T-helper 9 cell (primary cell): ENCODE results near the gene SLC39A11.

Experiments
- DNase-seq: peaks from one replicate; pipeline ENCODE4 v3.0.0-alpha.2; 2020

The SLC39A11 gene

GRCh38 chr17:72606656-72607055, 485.8 kb downstream of the SLC39A11 start:
- no peak for DNase-seq

DNA sequence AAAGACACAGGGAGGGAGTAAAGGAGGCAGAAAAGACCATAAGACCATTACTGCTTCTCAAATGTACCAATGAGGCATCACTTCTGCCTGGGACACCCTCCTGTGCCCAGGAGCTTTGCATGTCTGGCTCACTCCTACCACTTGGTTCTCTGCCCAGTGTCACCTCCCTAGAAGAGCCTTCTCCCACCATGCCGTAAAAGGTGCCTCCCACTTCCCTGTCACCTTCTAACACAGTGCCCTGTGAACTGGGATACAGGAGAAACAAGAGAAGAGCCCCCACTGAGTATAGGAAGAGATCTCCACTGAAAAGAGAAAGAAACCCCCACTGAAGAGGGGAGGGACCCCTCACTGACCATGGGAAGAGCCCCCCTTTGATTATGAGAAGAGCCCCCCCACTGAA, 486.9 kb downstream of the SLC39A11 start:
- DNase-seq: no peak

DNA sequence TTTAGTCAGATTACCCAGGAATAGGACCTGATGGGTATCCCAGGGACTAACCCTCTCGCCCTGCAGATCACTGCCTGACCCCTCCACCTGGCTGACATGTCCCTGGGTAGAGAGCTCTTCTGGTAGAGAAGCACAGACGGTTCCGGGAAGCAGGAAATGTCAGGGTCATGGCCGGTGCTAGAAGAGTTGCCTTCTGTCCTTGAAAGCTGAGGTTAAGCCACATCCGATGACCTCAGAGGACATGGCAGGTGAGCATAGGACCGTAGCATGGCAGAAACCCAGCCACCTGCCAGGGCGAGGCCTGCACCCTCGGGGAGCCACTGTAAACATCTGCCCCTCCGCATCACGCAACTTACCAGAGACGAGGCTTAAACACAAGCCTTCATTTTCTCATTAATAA, 488.0 kb downstream of the SLC39A11 start:
- no peak for DNase-seq

DNA sequence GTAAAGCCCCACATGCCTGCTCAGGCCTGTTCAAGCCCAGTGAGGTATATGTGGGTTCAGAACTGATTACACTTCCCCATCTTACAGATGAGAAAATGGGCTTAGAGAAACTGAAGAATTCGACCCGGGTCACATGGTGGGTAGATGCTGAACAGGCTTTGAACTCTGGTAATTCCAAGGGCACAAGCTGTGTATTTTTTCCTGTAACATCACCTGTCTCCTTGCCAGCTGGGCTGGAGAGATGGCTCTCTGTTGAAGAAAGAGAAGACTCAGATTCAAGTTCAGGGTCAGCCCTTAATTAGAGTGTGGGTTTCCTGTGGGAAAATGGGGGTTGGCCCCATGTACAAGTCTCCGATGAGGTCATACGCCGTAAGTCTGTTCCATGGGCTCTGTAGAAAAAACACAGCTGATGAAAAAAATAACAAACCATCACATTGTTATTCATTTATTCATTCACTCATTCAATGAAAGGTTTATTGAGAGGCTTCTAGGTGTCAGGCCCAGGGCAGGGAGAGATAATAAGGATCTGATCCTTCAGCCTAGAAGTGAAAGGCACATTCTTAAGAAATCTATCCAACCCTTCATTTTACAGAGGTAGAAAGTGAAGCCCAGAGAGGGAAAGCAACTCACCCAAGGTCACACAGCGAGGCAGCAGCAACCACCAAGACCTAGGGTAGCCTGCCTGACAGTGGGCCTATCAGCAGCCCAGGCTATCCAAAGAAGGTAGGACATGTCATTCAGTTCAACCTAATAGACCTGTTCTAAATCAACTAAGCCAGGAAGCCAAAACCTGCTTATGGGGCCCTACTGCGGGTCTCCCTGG, 488.9 kb downstream of the SLC39A11 start:
- DNase-seq: no peak

- no peak for DNase-seq
These were observed 489.7 kb downstream of the SLC39A11 start for GRCh38 chr17:72602517-72603419.

GRCh38 chr17:72600934-72601333, 491.6 kb downstream of the SLC39A11 start:
- DNase-seq: no peak

DNA sequence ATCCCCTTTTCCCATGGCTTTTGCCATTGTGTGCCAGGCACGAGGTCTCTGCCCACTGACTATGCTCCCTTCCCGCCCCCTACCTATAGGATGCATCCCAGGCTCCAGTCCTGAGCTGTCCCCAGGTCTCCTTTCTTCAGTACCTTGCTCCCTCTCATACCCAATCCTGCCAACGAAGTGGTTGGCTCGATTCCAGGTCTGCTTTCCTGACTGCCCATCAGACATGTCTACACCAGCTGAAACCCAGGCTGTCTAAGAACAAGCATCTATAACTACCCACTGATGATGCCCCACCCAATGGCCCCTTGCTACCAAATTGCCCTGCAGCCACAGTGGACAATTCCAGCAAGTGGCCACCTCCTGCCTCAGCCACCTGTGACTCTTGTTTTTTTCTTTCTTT, 492.6 kb downstream of the SLC39A11 start:
- no peak for DNase-seq

GRCh38 chr17:72598695-72599094, 493.8 kb downstream of the SLC39A11 start:
- DNase-seq: no peak

DNA sequence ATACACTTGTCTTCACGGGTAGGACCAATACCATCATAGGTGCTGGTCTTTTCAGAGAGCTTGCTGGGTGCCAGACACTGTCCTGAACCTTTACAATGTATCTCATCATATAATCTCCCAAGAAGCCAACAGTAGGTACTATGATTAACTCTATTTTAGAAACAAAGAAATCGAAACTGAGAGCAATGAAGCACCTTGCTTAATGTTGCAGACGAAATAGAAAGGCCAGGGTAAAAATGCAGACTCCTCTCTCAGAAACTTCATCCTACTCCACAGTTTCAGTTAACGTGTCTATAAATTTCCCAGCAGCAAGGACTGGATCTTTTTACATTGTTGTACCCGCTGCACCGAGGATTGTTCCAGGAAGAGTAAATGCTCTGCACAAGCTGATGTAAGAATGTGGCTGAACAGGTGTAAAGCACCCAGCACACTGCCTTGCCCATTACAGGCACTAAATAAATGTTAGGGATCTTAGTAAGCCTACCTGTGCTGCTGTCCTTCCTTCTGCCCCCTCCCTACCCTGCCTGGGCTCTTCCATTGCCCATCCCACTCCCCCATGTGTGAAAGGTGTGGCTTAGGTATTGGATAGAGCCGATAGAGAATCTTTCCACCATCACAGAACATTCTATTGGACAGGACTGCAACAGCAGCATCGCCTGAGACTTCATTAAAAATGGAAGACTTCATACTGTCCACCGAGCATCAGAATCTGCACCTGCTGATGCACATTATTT, 495.0 kb downstream of the SLC39A11 start:
- DNase-seq: no peak
